HG03066 (cell line): ENCODE data around the gene ATP2B1.

Experiments
- ATAC-seq: cut with Tn5 transposase; IDR thresholded peaks from one replicate; pipeline ENCODE4 v1.9.1; 2021; ENCODE audit warnings: low read depth; ENCODE audit not compliant: unreplicated experiment

ATP2B1 gene

GRCh38 chr12:89618113-89618862 is 90.3 kb downstream of the ATP2B1 start:
- no peak for ATAC-seq

- ATAC-seq: no peak
These were observed 98.3 kb downstream of the ATP2B1 start for GRCh38 chr12:89610366-89610765.

- ATAC-seq: no peak
These were observed 105.0 kb downstream of the ATP2B1 start for GRCh38 chr12:89603678-89604077.

- peak; percentile 70 for ATAC-seq
These were observed 110.9 kb downstream of the ATP2B1 start for GRCh38 chr12:89597770-89598169.

GRCh38 chr12:89597210-89597609 is 111.4 kb downstream of the ATP2B1 start:
- ATAC-seq: no peak

GRCh38 chr12:89593873-89594272 is 114.8 kb downstream of the ATP2B1 start:
- no peak for ATAC-seq

- no peak for ATAC-seq
These were observed 115.4 kb downstream of the ATP2B1 start for GRCh38 chr12:89593233-89593632.

GRCh38 chr12:89589753-89590152 is 118.9 kb downstream of the ATP2B1 start:
- ATAC-seq: no peak

GRCh38 chr12:89578499-89578898 is 130.1 kb downstream of the ATP2B1 start:
- ATAC-seq: no peak

GRCh38 chr12:89576572-89577220 is 131.9 kb downstream of the ATP2B1 start:
- ATAC-seq: no peak

- ATAC-seq: no peak
These were observed 133.3 kb downstream of the ATP2B1 start for GRCh38 chr12:89575374-89575773.

- no peak for ATAC-seq
These were observed 133.9 kb downstream of the ATP2B1 start for GRCh38 chr12:89574736-89575208.

- no peak for ATAC-seq
These were observed 135.4 kb downstream of the ATP2B1 start for GRCh38 chr12:89573051-89573810.

- ATAC-seq: no peak
These were observed 137.0 kb downstream of the ATP2B1 start for GRCh38 chr12:89571491-89572195.

- ATAC-seq: no peak
These were observed 140.2 kb downstream of the ATP2B1 start for GRCh38 chr12:89568484-89568883.

GRCh38 chr12:89567691-89568239 is 140.9 kb downstream of the ATP2B1 start:
- no peak for ATAC-seq

- no peak for ATAC-seq
These were observed 142.0 kb downstream of the ATP2B1 start for GRCh38 chr12:89566615-89567014.

GRCh38 chr12:89565002-89565401 is 143.6 kb downstream of the ATP2B1 start:
- ATAC-seq: no peak

- no peak for ATAC-seq
These were observed 148.9 kb downstream of the ATP2B1 start for GRCh38 chr12:89559753-89560152.

- no peak for ATAC-seq
These were observed 151.7 kb downstream of the ATP2B1 start for GRCh38 chr12:89556976-89557375.
